Astrocyte of the hippocampus (primary cell): Measurements from ENCODE around the gene IL2RA.
"Not testable (repeated sequence)": the region's sequence is repeated elsewhere in the genome, so short reads cannot be mapped to it uniquely, and the experiment has no call there.

Experiments used
- DNase-seq: peaks from one replicate; pipeline ENCODE4 v3.0.0; 2011; ENCODE audit warnings: low read depth, low spot score

Gene IL2RA

DNA sequence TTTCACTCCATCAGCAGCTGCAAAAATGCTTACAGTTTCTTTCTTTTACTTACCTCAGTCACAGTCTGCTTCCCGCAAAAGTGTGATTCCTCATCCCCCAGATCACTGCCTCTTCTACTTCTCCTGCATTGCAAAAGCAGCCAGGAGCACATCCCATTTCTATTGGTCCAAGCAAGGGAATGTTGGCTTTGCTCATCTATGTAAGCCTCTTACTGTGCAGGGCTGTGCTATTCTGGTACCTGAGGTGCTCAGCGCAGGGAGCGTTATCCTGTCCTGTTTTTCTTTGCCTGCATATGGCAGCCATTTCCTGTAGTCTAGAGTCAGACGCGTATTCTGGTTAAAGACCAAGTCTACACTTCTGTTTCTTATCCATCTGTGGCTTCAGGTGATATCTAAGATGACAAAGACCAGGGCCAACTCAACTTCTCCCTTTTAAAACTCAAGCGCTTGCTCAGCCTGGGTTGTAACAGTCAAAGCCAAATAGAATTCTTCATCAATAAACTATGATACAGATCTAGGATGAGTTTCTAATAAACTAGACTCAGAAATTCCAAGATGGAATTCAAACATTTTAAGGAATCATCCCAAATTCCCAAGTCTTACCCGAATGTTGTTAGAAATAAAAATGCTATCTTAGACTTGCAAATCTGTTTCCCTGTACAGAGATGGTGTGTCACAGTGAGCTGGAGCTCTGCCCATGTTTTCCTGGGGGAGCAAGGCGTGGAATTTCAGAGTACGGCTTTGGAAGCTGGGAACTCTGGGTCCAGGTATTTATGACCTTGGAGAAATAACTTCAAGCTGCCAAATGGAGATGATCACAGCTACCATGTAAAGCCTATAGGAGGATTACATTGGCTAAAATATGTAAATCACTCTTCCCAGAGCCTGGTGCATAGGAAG, 20.6 kb upstream of the IL2RA start:
- peak; percentile 31 for DNase-seq

DNA sequence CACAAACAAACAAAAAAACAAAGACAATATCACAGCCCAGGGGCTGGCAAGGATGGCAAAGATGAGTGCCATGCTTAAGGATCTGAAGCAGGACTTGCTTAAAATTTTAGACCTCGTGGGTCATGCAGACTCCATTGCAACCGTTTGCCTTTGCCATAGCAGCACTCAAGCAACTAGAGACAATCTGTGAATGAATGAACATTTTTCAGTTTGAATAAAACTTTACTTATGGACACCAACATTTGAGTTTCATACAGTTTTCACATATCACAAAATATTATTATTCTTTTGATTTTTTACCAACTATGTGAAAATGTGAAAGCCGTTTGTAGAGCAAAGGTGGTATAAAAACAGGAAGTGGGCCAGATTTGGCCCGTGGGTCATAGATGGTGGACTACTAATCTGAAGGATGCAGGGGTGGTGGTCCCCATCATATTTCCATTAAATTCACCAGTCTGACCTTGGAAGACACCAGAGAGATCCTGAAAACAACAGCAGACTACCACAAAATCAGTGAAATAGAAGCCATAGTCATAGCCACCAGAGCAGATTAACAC, 18.3 kb upstream of the IL2RA start:
- DNase-seq, result no peak

DNA sequence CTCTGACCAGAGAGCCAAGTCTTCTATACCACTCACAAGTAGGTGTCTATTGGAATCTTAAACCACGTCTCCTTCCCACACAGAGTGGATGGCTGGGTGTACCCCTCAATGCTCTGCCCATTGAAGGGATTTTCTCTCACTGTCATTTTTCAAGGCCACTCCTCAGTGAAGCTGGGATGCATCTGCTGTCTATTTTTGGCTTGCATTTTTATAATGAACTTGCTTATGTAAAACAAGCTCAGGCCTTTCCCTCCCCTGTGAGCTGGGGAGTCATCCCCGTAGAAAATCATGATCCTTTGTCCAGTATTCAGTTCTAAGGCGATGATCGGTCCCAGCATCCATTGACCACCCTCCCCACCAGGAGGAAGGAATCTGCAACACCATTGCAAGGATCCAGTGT, 16.9 kb upstream of the IL2RA start:
- no peak for DNase-seq

DNA sequence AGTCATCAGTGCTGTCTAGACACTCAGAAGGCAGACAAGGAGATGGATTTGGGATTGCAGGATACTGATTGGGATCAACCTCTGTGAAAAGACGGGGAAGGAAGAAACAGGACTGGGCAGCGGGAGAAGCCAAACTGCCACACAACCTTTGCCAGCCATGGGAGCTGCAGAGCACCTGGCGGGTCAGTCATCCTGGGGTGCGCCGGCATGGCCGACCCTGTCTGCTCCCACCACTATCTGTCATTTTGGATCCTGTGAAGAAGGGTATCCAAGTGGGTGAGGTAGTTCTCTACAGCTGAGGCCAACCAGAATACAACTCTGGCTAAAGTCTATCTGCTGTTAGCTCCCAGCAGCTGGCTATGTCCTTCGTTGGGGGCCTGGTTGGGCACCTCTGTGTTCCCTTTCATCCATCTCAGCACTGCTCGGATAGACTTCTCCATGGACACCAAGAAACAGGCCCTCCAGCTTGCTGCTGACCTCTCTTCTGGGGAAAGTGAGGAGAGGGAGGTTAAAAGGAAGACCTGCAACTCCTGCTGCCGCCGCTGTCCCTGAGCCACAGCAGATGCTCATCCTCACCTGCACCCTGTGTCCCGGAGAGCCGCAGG, 15.0 kb upstream of the IL2RA start:
- no peak for DNase-seq

DNA sequence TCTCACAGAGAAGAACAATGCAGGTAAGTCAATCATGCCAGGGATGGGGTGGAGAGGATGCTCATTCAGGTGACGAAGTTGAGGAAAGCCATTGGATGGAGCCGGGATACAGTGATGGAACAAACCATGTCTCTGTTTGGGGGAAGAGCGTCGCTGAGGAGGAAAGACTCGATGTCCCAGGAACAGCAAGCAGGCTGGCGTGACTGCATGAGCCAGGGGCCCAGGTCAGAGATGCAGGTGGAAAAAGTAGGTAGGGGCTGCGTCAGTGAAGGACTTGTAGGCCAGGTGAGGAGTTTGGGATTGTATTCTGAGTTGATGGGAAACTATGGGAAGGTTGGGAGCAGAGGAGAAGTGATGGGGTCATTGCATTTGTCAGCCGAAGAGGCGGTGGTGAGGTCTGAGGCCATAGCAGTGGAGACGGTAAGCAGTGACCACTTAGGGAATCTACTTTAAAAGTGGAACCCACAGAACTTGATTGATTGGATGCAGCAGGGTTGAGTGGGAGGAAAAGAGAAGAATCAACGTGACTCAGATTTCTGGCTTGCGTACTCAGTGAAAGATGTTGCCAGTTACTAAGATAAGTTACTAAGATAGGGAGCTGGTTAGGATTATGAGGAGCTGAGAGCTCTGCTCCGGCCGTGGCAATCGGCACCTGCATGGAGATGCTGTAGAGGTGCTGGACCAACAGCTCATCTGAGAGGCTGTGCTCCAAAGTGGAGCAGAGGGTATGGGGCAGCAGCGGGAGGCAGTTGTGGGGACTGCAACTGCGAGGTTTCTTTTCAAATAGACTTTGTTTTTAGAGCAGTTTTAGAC, 12.5 kb upstream of the IL2RA start:
- peak; percentile 49 for DNase-seq

DNA sequence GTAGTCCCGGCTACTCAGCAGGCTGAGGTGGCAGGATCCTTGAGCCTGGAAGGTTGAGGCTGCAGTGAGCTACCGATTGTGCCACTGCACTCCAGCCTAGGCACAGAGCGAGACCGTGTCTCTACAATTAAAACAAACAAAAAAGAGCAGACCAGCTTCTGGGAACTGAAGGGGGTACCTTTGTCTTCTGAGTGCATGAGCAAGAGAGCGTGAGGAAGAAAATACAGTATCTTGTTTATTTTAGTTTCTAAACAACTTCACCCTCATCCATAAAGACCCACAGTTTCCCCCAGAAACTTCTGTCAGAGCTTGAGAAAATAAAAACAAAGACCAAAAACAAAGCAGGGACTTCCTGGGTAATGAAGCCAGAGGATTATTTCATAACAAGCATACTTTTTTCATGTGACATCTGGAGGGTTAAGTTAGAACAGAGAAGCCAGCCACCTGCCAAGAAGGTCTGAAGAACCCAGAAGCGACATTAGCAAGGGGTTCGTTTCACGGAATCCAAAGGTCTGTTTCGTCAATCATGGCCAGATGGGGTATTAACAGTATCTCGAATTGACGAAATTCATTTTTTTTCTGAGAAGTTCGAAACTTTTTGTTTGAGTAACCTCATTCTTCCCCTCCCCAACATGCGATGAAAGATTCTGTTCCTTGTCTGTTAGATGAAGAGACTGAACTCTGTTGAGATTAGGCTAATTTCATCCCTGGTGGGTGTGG, 10.2 kb upstream of the IL2RA start:
- DNase-seq, result no peak

DNA sequence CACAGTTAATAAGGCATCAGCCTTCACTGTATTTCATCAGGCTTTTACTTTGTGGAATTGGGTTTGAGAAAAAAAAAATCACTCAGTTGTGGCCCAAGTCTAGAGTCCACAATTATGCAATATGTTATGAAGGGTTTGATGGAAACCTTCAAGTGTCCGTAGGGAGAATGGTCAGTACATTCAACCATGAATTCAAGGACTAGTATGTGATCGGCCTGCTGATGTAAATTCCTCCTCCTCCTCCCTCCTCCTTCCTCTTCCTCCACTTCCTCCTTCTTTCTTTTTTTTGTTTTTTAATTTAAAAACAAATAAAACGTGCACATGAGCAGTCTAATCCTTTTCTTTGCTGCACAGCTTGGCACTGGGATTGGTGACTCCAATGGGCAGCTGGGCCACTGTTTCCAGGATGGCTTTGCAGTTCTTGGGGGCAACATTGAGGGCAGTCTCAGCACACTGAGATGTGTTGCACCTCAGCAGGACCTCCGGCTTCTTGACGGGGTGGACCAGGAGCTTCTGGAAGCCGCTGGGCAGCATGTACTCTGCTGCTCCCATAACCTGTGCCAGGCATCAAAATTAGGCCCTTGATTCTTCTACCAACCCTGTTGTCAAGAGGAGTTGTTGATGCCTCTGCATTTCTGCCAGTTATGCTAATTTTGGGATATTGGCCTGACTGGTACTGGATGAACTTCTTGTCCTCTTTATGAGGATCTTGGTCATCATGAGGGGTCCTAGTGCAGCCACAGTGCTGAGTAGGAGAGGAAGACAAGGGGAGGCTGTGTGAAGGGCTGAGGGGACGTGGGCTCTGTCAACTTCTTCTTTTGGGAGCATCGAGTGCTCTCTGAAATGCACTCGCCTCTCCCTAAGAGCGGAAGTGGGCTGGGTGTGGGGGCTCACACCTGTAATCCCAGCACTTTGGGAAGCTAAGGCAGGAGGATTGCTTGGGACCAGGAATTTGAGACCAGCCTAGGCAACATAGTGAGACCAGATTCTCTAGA, 9.3 kb upstream of the IL2RA start:
- DNase-seq, result no peak

DNA sequence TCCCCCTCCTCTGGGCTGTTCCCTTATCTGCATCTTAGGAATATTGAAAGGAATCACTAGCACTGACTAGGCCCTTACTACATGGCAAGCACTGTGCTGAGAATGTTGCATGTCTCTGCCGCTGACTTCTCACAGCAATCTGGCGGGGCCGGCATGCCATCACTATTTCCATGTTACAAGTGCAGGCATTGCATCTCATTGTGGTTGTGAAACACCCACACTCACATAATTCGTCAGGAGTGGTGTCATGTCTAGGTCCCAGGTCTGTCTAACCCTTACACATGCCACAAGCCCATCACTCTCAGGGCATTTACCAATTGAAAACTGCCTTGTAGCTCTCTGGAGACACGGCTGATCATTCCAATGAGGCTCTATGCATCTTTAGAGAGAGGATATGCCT, 8.5 kb upstream of the IL2RA start:
- no peak for DNase-seq

DNA sequence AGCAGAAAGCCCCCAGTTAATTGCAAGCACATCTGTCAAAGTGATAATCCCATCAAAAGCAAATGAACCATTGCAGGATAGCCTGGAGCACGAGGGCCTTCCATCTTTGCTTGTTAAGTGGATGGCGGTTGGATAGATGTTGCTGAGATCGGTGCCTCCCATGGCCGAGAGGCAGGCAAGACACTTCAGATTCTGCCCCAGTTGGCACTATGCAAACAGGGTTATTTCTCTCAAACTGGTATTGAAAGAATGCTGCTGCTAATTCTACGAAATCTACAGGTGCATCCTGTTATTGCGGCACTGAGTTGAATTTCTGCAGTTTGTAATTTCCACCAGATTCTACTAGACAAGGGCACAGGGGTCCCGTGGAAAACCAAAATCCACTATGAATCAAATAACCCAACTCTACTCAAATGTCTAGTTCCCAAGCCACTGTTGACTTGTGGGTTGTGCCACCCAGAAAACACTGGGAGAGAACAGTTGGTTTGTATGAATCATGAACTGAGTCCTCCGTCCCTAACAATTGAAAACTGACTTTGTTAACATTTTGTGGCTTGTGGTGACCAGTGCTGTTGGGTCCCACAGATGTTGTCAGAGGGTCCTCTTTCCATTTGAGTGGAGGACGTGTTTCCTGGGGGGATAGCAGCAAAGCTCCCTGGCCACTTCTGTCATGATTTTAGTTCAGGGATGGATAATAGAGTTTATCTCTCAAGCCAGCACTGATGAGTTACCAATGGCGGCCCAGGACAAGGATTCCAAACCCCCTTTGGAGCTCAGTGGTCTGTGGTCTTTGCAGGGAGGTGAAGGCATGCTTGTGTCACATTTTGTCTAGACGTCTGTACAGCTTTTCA, 7.1 kb upstream of the IL2RA start:
- DNase-seq, result peak; percentile 25

DNA sequence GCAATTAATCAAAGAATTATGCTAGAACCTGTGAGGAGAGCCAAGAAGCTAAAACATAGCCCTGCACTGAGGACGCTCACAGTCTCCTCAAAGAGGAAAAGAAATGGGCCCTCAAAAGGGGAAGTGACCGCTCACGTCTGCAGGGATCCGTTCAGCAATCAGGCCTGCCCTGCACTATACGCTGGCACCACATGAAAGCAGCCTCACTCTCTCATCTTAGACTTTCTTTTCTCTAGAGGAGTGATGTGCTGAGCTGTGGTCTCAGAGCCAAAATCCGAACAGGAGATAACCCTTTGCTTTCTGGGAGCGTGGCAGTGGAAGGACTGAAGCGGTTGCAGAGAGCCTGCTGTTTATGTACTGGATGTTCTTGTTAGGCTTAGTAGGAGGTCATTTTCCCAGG, 6.3 kb upstream of the IL2RA start:
- no peak for DNase-seq

DNA sequence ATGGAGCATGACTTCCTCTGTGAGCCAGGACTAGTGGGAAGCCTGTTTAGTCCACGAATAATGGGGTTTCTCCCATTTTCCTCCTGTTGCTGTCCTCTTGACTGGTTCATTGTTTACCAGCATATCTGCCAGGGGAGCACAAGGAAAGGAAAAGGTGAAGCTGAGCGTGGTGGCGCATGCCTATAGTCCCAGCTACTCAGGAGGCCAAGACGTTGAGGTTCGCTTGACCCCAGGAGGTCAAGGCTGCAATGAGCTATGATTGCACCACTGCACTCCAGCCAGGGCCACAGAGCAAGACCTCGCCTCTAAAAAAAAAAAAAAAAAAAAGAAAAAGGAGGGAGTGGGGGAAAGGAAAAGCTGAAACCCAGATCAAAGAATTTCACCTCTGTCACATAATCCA, 5.8 kb upstream of the IL2RA start:
- no peak for DNase-seq

DNA sequence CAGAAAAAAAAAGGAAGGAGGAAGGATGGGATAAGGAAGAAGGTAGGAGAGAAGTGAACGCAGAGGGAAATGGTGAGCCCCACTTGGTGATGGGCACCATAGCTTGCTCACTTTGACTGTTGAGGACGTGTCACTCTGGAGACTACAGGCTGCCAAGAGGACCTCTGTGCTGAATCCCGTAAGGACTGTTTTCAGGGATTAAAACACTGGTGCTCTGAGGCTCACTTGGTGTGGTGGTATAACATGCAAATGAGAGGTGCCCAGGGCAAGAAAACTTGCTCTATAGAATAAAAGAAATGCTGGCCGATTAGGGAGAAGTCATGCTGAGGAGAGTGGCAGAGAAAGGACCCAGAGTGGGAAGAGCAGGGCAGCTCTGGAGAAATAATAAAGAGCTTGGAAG, 5.3 kb upstream of the IL2RA start:
- DNase-seq, result no peak

DNA sequence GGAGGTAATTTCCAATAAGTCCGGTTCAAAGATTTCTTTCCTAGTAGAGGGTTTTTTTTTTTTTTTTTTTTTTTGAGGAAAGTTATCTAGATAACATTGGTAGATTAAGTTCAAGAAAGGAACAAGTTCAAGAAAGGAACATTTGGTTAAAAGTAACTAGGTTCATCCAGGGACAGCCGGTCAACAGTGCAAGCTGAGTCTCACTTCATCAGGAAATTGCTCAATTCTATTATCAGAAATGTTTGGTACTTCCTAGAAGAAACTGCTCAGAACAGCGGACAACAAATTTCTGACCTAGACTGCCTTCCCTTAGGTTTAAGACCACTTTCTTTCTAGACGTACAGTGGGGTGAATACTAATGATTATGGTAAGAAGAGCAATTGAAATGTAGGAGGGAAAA, 3.7 kb upstream of the IL2RA start:
- DNase-seq, result no peak

DNA sequence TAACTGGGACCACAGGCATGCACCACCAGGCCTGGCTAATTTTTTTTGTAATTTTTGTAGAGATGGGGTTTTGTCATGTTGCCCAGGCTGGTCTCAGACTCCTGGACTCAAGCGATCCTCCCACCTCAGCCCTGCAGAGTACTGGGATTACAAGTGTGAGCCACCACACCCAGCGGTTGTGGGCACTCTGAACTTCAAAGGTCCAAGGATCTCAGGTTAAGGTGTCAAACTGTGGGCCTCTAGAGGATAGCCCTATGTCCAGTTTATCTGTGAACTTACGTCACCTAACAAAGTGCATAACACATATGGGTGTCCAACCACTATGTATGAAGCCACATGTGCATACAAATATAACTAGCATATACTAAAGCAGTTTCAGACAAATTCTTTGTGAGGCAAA, 3.2 kb upstream of the IL2RA start:
- no peak for DNase-seq

DNA sequence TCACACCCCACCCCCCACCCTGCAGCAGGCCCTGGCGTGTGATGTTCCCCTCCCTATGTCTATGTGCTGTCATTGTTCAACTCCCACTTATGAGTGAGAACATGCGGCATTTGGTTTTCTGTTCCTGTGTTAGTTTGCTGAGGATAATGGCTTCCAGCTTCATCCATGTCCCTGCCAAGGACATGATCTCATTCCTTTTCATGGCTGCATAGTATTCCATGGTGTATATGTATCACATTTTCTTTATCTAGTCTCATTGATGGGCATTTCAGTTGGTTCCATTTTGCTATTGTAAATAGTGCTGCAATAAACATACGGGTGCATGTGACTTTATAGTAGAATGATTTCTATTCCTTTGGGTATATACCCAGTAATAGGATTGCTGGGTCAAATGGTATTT, 2.6 kb upstream of the IL2RA start:
- not testable (repeated sequence) for DNase-seq

DNA sequence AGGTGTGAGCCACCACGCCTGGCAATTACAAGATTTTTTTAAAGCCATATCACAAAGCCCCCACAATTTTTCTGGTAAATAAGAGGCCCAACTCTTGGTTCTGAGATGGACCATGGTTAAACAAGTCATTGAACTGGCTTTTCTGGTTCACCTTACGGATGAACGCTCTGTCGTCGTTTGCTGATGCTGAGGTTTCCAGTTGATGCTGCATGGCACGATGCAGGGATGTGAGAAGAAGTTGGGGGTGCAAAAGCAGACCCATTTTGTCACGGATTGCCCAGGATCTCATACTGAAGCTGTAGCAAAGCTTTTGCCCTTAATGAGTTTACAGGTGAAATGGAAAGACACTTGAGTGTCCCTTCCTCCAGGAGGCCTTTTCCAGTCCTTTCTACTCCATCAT, 2.0 kb upstream of the IL2RA start:
- no peak for DNase-seq

DNA sequence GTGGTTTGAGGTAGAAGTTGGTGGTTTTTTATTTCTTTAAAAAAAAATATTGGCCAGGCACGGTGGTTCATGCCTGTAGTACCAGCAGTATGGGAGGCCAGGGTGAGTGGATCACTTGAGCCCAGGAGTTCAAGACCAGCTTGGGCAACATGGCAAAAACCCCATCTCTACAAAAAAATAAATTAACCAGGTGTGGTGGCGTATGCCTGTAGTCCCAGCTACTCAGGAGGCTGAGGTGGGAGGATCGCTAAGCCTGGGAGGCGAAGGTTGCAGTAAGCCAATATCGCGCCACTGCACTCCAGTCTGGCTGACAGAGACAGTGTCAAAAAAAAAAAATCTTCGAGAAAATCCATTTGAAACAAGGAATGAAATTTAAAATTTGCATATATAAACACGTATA, 1.1 kb downstream of the IL2RA start:
- no peak for DNase-seq

DNA sequence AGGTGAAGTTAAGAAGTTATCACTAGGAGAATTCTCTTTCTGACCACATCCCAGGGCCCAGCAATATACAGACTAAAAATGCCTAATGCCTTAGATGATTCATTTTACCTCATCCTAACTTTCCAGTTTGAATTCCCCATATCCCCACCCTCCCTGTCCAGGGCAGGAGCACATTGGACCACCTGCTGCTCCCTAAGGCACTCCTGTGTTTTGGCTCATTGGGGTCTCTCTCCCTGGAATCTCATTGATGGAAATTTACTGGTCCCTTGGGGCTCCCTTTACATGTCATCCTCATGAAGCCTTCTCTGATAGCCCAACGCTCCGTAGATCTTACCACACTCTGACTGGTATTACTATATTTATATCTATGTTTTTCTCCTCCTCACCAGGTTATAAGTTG, 2.7 kb downstream of the IL2RA start:
- no peak for DNase-seq

DNA sequence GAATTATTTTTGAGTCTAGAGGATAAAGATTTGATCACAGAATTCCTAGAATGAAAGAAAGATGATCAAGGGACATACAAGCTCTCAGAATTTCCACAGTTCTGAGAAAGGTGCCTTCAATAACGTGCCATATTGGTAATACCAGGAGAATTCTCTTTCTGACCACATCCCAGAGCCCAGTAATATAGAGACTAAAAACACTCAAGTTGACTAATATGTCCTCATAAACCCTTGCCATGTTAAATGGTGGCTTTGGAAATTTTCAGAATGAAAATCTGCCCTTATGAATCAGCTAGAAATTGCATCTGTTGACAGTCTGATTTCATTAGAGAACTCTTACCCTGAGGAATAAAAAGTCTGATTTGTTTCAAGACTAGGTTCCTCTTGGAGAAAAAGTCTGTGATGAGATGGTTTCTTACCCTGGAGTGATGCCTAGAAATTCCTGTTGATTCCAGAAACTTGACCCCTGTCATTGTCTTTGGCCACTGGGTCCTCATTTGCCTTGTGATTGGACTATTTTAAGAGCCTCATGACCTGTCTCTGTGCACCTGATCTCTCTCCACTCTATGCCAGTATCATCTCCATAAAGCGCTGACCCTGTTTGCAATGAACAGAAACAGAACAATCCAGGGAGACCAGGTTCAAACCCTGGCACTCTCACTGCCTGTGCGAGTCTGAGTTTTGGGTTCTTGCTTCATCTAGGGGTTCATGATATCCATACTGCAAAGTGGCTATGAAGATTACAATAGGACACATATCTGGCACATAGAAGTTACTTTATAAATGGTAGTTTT, 3.3 kb downstream of the IL2RA start:
- DNase-seq, result no peak
